Measurements from ENCODE around the gene SERPINB6.
"Not testable (repeated sequence)": the region's sequence is repeated elsewhere in the genome, so short reads cannot be mapped to it uniquely, and the experiment has no call there.

Gene SERPINB6

DNA sequence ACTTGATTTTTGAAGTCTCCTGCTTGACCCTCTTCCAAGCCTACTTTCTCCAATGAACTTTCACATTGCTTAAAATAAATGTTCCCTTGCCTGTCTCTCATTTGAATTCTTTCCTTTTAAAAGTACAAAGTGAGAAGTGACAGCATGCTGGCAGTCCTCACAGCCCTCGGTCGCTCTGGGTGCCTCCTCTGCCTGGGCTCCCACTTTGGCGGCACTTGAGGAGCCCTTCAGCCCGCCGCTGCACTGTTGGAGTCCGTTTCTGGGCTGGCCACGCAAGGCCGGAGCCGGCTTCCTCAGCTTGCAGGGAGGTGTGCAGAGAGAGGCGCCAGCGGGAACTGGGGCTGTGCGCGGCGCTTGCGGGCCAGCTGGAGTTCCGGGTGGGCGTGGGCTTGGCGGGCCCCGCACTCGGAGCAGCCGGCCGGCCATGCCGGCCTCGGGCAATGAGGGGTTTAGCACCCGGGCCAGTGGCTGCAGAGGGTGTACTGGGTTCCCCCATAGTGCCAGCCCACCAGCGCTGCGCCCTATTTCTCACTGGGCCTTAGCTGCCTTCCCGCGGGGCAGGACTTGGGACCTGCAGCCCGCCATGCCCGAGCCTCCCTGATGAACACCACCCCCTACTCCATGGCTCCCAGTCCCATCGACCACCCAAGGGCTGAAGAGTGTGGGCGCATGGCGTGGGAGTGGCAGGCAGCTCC lies 31.9 kb downstream of the SERPINB6 start:
- TF ChIP-seq GATA1 (IDR thresholded peaks at IDR 0.05; ENCODE audit: low read depth, low read length) (no peak), POLR2A (IDR thresholded peaks at IDR 0.05; ENCODE audit: low read length) (no peak)
- DNase-seq, result no peak

DNA sequence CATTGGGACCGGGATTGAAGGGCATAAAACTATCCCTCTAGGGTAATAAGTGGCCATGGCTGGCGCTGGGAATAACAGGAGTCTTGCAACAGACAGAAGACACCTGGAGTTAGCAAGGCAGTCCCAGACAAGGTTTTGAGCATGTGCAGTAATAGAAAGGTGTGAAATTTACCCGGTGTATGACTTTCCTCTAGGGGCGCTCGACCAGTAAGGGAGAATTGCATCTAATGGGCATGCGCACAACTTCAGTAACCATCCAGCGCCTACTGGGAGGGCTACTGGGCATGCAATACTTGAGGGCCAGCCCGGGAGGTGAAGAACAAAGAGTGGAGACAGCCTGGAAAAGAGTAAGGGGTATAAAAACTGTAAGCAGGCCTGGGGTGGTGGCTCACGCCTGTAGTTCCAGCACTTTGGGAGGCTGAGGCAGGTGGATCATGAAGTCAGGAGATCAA lies 32.7 kb downstream of the SERPINB6 start:
- TF ChIP-seq POLR2A (IDR thresholded peaks at IDR 0.05; ENCODE audit: low read length) (no peak), GATA1 (IDR thresholded peaks at IDR 0.05; ENCODE audit: low read depth, low read length) (no peak)
- no peak for DNase-seq

DNA sequence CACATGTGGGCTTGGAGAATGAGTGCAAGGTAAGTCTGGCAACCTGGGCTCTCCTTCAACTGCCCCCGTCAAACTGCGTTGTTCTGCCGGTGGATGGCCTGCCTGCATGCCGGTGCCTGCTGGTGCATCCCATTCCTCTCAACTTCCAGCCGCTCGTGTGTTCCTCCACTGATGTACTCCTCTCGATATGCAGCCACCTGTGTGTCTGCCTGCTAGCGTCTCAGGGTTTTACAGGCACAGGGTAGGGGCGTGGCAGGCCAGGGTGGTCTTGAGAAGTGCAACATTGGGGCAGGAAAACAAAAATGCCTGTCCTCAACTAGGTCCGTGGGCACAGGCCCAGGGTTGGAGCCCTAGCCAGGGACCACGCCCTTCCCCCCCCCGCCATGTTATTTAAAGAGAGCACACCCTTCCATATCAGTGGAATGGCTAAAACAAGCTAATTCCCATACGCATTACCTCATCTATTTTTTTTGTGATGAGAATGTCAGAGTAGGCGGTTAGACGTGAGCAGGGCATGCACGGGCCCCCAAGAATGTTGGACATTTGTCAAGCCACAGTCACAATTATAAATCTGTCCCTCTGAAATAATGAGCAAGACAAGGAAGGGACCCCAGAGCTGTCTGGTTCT lies 33.2 kb downstream of the SERPINB6 start:
- TF ChIP-seq GATA1 (IDR thresholded peaks at IDR 0.05; ENCODE audit: low read depth, low read length) (no peak), POLR2A (IDR thresholded peaks at IDR 0.05; ENCODE audit: low read length) (no peak)
- DNase-seq, result no peak

DNA sequence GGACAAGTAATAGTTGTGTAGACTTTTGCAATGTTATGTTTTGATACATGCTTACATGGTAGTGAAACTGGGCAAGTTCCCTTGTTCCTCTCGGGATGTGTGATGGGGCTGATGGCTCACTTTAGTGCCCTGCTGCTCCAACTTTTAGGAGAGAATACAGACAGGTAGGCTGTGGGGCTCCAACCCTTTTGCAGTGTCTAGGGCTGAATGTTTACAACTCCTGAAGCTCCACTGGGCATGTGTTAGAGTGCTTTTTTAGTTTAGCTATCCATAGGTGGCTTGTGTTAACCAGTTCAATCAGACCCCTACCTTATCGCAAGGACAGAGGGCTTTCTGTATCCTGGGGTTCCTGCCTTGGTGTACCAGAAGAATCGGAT lies 33.8 kb downstream of the SERPINB6 start:
- no peak for DNase-seq
- TF ChIP-seq GATA1 (IDR thresholded peaks at IDR 0.05; ENCODE audit: low read depth, low read length), result no peak

DNA sequence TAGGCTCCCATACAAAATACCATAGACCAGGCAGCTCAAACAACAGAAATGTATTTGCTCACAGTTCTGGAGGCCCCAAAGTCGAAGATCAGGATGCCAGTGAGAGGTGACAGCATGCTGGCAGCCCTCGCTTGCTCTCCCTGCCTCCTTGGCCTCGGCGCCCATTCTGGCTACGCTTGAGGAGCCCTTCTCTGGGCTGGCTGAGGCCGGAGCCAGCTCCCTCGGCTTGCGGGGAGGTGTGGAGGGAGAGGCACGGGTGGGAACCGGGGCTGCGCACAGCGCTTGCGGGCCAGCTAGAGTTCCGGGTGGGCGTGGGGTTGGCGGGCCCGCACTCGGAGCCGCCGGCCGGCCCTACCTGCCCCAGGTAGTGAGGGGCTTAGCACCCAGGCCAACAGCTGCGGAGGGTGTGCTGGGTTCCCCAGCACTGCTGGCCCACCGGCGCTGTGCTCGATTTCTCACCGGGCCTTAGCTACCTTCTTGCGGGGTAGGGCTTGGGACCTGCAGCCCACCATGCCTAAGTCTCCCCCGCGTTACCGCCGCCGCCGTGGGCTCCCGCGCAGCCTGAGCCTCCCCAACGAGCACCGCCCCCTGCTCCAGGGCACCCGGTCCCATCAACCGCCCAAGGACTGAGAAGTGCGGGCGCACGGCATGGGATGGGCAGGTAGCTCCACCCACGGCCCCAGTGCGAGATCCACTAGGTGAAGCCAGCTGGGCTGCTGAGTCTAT lies 35.6 kb downstream of the SERPINB6 start:
- DNase-seq, result no peak
- TF ChIP-seq POLR2A (IDR thresholded peaks at IDR 0.05; ENCODE audit: low read length) (no peak), GATA1 (IDR thresholded peaks at IDR 0.05; ENCODE audit: low read depth, low read length) (no peak)

DNA sequence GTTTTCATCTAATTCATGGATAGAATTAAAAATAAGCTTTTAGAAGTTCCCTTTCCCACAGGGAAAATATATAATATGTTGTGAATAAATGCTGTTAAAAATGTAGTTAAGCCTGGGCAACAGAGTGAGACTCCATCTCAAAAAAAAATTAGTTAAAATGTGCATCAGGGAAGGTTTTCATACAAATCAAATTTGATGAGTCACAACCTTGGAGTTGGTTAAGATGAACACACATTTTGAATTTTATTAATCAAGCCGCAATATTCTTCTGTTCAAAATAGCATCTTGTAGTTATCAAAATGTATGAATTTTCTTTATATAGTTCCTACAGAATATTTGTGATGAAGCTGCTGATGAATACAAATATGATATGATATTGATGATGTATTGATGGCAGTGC lies 37.3 kb downstream of the SERPINB6 start:
- no peak for TF ChIP-seq GATA1 (IDR thresholded peaks at IDR 0.05; ENCODE audit: low read depth, low read length)
- TF ChIP-seq POLR2A (IDR thresholded peaks at IDR 0.05; ENCODE audit: low read length), result no peak
- no peak for DNase-seq

DNA sequence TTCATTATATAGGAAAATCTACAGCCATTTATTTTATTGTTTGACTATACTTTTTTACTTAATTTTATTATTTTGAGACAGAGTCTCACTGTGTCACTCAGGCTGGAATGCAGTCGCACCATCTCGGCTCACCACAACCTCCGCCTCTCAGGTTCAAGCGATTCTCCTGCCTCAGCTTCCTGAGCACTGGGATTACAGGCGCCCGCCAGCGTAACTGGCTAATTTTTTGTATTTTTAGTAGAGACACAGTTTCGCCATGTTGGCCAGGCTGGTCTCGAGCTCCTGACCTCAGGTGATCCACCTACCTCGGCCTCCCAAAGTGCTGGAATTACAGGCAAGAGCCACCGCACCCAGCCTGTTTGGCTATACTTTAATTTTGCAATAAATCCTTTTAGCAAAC lies 38.5 kb downstream of the SERPINB6 start:
- DNase-seq, result not testable (repeated sequence)

DNA sequence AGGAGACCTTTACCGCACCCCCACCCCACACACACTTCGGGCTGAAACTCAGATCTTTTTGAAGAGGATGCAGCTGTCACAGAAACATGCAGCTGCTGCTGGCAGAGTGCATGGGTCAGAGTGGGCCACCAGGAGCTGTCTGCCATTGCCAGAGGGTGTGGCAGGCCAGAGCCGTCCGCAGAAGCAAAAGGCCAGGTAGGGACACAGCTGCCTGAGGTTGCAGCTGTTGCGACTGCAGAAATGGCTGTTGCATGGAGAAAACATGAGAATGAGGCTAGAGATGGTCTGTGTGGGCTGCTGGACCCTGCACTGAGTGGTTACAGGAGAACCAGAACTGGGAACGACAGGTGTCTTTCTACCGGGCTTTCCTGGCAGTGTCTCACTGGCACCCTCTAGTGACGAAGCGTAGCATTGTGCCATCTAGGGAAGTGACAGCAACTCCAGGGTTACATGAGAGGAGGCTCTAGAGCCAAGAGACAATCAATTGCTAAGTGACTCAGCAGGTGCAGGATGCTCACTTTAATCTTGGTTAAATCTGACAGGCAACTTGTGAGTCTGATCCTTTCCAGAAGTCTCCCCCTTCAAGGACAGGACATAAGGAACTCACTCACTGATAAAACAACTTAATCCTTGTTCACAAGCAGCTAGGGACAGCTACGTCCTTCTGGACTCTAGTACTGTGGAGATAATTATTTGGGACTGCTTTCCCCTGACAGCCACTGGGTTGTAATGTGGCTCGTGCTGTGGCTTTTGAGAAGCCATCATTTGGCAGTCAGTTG lies 39.2 kb downstream of the SERPINB6 start:
- DNase-seq, result peak; percentile 73 to 87
- no peak for TF ChIP-seq GATA1 (IDR thresholded peaks at IDR 0.05; ENCODE audit: low read depth, low read length)
- TF ChIP-seq POLR2A (IDR thresholded peaks at IDR 0.05; ENCODE audit: low read length), result no peak

DNA sequence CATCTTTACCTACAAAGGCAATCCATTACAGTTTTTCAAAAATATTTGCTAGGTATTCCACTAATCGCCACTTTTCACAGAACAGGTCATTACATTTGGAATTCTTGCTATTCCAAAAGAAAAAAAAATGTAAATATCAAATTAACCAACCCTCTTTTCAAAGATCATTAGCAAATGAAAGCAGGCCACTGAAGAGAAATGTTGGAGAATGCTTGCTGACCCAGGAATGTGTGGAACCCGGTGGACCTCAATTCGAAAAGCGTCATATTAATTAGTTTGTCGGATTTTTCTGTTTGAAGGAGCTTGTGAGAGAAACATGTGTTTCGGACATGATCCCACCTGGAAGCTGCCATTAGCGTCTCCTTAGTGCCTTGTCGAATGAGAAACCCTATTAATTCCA lies 40.3 kb downstream of the SERPINB6 start:
- TF ChIP-seq GATA1 (IDR thresholded peaks at IDR 0.05; ENCODE audit: low read depth, low read length), result no peak
- no peak for TF ChIP-seq POLR2A (IDR thresholded peaks at IDR 0.05; ENCODE audit: low read length)
- no peak for DNase-seq

DNA sequence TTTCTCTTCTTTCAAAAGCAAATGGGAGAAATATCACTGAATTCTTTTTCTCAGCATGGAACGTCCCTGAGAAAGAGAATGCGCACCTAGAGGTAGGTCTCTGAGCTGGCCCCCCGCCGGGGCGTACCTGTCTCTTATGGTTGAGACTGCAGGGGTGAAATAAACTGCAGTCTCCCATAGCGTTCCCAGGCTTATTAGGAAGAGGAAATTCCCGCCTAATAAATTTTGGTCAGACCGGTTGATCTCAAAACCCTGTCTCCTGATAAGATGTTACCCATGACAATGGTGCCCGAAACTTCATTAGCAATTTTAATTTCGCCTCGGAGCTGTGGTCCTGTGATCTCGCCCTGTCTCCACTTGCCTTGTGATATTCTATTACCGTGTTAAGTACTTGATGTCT lies 43.4 kb downstream of the SERPINB6 start:
- not testable (repeated sequence) for DNase-seq

DNA sequence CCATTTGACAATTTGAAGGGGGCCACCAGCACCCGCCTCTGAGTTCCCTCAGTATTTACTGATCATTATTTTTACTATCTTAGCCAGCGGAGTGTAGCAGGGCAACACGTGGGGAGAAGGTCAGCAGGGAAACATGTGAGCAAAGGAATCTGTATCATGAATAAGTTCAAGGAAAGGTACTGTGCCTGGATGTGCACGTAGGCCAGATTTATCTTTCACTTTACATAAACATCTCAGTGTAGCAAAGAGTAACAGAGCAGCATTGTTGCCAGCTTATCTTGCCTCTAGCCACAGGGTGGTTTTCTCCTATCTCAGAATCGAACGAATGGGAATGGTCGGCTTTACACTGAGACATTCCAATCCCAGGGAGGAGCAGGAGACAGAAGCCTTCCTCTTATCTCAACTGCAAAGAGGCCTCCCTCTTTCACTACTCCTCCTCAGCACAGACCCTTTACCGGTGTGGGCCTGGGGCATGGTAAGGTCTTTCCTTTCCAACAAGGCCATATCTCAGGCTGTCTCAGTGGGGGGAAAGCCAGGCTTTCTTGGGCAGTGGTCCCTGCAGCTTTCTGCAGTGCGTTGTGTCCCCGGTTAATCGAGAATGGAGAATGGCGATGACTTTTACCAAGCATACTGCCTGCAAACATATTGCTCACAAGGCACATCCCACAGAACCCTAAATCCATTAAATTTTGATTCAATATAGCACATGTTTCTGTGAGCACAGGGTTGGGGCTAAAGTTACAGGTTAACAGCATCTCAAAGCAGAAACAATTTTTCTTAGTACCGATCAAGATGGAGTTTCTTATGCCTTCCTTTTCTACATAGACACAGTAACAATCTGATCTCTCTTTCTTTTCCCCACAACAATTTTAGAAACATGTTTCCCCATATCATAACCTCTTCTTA lies 45.3 kb downstream of the SERPINB6 start:
- DNase-seq, result peak; percentile 13 to 39

DNA sequence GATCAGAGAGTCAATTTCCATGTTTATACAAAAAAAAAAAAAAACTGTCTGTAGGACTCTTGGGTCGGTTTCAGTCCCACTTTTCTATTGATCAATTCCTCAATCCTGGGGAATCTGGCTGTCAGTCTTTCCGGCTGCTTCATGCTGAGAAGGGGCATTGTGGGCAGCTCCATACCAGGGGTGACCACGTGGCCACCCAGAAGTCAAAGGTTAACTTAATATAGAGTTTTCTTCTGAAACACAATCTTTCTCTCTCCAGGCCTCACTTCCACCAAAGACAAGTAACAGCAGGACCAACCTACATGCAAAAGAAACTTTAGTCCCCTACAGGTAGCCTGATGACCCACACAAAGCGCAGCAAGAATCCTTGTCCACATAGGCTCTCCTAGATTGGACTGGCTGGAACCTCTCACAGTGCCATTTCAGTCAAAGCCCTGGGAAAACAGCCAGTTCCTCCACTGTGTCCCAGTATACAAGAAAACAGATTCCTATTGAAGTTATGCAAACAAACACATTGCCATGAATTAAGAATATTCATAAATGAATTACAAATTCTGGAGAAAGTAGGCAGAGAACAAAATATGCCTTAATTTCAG lies 49.7 kb downstream of the SERPINB6 start:
- TF ChIP-seq GATA1 (IDR thresholded peaks at IDR 0.05; ENCODE audit: low read depth, low read length) (no peak), POLR2A (IDR thresholded peaks at IDR 0.05; ENCODE audit: low read length) (no peak)

DNA sequence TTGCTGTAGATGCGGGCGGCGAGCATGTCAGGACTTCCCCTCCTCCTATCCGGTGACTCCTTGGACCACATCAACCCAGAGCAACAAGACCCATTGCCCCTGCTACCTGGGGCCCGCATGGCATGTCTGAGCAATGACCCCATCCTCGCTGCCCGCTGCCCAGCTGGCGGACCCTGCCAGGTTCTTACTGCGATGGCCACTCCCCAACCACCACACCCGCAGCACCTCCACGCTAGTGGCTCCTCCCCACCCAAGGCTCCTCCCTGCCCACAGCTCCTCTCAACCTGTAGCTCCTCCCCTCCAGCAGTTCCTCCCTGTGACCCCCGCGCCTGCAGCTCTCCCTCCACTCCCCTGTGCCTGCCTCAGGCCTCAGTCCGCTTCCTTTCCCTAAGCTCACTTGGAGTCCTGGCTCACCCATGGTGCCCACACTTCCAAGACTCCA lies 50.7 kb downstream of the SERPINB6 start:
- DNase-seq, result no peak
- no peak for TF ChIP-seq POLR2A (IDR thresholded peaks at IDR 0.05; ENCODE audit: low read length)
- TF ChIP-seq GATA1 (IDR thresholded peaks at IDR 0.05; ENCODE audit: low read depth, low read length), result no peak

More for the DNA sequence above, 49.7 kb downstream of the SERPINB6 start:
- no peak for DNase-seq

Data from erythroblast (primary cell).